ENCODE measurements around the gene LRP5.
"Not testable (repeated sequence)": the region's sequence is repeated elsewhere in the genome, so short reads cannot be mapped to it uniquely, and the experiment has no call there.

LRP5 gene

DNA sequence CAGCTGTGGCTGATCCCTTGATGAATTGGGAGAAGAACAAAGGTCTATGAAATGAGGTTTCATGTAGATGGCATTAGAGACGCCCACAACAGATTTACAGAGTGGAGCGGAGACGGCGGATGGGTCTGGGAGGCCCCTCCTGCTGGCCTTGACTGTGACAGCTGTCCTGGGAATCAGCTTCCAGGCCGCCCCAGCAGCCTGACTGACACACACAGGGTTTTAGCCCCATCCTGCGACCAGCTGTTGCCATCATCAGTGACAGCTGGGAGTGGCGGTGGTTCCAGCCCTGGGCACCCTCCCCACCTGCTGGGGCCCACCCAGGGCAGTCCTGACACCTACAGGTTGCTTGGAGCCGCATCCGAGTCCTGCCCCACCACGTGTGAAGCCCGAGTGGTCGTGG lies 84.1 kb downstream of the LRP5 start:
- peaks cover 19% of the 10 kb centered on the region for H3K36me3 ChIP-seq (ENCODE audit: low read depth)
- TF ChIP-seq, protein P1, sequence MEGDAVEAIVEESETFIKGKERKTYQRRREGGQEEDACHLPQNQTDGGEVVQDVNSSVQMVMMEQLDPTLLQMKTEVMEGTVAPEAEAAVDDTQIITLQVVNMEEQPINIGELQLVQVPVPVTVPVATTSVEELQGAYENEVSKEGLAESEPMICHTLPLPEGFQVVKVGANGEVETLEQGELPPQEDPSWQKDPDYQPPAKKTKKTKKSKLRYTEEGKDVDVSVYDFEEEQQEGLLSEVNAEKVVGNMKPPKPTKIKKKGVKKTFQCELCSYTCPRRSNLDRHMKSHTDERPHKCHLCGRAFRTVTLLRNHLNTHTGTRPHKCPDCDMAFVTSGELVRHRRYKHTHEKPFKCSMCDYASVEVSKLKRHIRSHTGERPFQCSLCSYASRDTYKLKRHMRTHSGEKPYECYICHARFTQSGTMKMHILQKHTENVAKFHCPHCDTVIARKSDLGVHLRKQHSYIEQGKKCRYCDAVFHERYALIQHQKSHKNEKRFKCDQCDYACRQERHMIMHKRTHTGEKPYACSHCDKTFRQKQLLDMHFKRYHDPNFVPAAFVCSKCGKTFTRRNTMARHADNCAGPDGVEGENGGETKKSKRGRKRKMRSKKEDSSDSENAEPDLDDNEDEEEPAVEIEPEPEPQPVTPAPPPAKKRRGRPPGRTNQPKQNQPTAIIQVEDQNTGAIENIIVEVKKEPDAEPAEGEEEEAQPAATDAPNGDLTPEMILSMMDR (IDR thresholded peaks at IDR 0.05; ENCODE audit: poor library complexity, severe bottlenecking), result no peak
- no peak overlapping the region for H3K4me3 ChIP-seq (ENCODE audit: severe bottlenecking)
- DNase-seq (ENCODE audit: low spot score) (peak; percentile 56), ATAC-seq (ENCODE audit: low read depth) (no peak)
- H3K27me3 ChIP-seq (ENCODE audit: insufficient read depth, poor library complexity, severe bottlenecking), result no peaks in the 10 kb centered on the region
- H3K4me1 ChIP-seq (ENCODE audit: insufficient read depth, poor library complexity, severe bottlenecking), result no peaks in the 10 kb centered on the region
- no peak overlapping the region for H3K27ac ChIP-seq (ENCODE audit: poor library complexity, severe bottlenecking)
- H3K9me3 ChIP-seq (ENCODE audit: severe bottlenecking), result no peaks in the 10 kb centered on the region

DNA sequence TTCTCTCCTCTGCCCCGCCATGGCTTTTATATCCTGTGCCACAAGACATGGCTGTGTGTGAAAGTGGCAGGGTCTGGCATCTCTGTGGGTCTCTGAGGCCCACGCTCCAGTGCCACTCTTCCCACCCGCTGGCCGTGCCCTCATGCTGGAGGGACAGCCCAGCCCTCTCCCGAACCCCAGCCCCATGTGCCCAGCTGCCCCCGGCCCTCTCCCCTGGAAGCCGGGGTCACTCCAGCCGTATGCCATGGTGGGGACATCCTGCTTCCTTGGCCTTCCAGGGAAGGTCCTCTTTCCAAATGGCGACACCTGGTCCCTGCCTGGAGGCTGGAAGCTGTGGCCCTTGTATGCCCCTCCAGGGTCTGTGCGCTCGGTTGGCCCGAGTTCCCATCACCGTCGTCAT lies 84.9 kb downstream of the LRP5 start:
- ATAC-seq (ENCODE audit: low read depth) (no peak), DNase-seq (ENCODE audit: low spot score) (peak; percentile 34)
- H3K27ac ChIP-seq (ENCODE audit: poor library complexity, severe bottlenecking), result no peak overlapping the region
- no peaks in the 10 kb centered on the region for H3K27me3 ChIP-seq (ENCODE audit: insufficient read depth, poor library complexity, severe bottlenecking)
- peaks cover 18% of the 10 kb centered on the region; the same call in 1 of the 2 replicates for H3K36me3 ChIP-seq (ENCODE audit: low read depth)
- H3K4me1 ChIP-seq (ENCODE audit: insufficient read depth, poor library complexity, severe bottlenecking), result no peaks in the 10 kb centered on the region
- H3K9me3 ChIP-seq (ENCODE audit: severe bottlenecking), result no peaks in the 10 kb centered on the region
- H3K4me3 ChIP-seq (ENCODE audit: severe bottlenecking), result no peak overlapping the region
- TF ChIP-seq, protein P1 (IDR thresholded peaks at IDR 0.05; ENCODE audit: poor library complexity, severe bottlenecking), result no peak

GRCh38 chr11:68398995-68399851 lies 86.8 kb downstream of the LRP5 start:
- TF ChIP-seq, protein P1 (IDR thresholded peaks at IDR 0.05; ENCODE audit: poor library complexity, severe bottlenecking), result no peak
- Histone ChIP-seq H3K4me3 (ENCODE audit: severe bottlenecking) (no peak overlapping the region), H3K36me3 (ENCODE audit: low read depth) (peaks cover 12% of the 10 kb centered on the region), H3K9me3 (ENCODE audit: severe bottlenecking) (no peaks in the 10 kb centered on the region), H3K4me1 (ENCODE audit: insufficient read depth, poor library complexity, severe bottlenecking) (no peaks in the 10 kb centered on the region), H3K27me3 (ENCODE audit: insufficient read depth, poor library complexity, severe bottlenecking) (no peaks in the 10 kb centered on the region), H3K27ac (ENCODE audit: poor library complexity, severe bottlenecking) (no peak overlapping the region)
- ATAC-seq (ENCODE audit: low read depth) (no peak), DNase-seq (ENCODE audit: low spot score) (peak; percentile 27)

DNA sequence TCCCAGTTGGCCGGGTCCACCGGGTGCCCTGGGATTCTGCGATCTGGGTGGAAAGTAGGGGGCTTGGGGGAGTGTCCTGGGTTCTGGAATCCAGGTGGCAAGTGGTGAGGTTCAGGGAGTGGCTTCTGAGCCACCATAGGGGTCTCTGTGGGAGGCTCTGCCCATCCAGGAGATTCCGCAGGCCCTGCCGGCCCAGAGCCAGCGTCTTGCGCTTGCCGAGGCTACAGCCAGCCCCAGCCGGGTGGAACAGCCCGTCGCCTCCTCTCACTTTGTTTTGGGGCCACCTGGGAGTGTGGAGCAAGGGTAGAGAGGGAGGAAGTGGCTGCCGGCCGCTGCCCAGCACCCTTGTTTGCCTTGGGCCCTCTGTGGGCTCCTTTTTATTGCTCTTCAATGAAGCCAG lies 87.5 kb downstream of the LRP5 start:
- Histone ChIP-seq H3K9me3 (ENCODE audit: severe bottlenecking) (no peaks in the 10 kb centered on the region), H3K36me3 (ENCODE audit: low read depth) (peaks cover 12% of the 10 kb centered on the region), H3K27ac (ENCODE audit: poor library complexity, severe bottlenecking) (no peak overlapping the region), H3K4me3 (ENCODE audit: severe bottlenecking) (no peak overlapping the region), H3K27me3 (ENCODE audit: insufficient read depth, poor library complexity, severe bottlenecking) (no peaks in the 10 kb centered on the region), H3K4me1 (ENCODE audit: insufficient read depth, poor library complexity, severe bottlenecking) (no peaks in the 10 kb centered on the region)
- peak; percentile 44 for DNase-seq (ENCODE audit: low spot score)
- no peak for ATAC-seq (ENCODE audit: low read depth)
- TF ChIP-seq, protein P1 (IDR thresholded peaks at IDR 0.05; ENCODE audit: poor library complexity, severe bottlenecking), result no peak

- not testable (repeated sequence) for H3K27ac ChIP-seq (ENCODE audit: poor library complexity, severe bottlenecking); H3K4me1 ChIP-seq (ENCODE audit: insufficient read depth, poor library complexity, severe bottlenecking); DNase-seq (ENCODE audit: low spot score); ATAC-seq (ENCODE audit: low read depth); H3K9me3 ChIP-seq (ENCODE audit: severe bottlenecking); H3K4me3 ChIP-seq (ENCODE audit: severe bottlenecking); H3K27me3 ChIP-seq (ENCODE audit: insufficient read depth, poor library complexity, severe bottlenecking)
- peaks cover 12% of the 10 kb centered on the region for H3K36me3 ChIP-seq (ENCODE audit: low read depth)
Measured at GRCh38 chr11:68400584-68400983, 88.2 kb downstream of the LRP5 start.

Measured in RWPE2 (cell line).